GM23338 (cell line): Measurements from ENCODE around the gene UBE2I. TPM values are rescaled to one million over a fixed set of nuclear protein-coding genes. Genes with fewer than 3 reads are reported as not detected.

Experiments
- ATAC-seq: fragments of 200-7000 bp; cut with Tn5 transposase; 3 replicates; pipeline ENCODE4 v1.9.1; 2020
- DNase-seq: peaks from one replicate; pipeline ENCODE4 v3.0.0-alpha.2; 2015; ENCODE audit warnings: low spot score
- H2AFZ ChIP-seq: fragments of 200-600 bp; sonication (generic); 2 replicates; pipeline ENCODE4 v1.8.0; 2016; ENCODE audit warnings: antibody characterized with exemption, mild to moderate bottlenecking, moderate library complexity
- H3F3A ChIP-seq: fragments of 200-600 bp; sonication (generic); replicated peaks from 2 replicates; pipeline ENCODE4 v1.8.0; 2017; ENCODE audit warnings: antibody characterized with exemption, mixed run types, low read depth
- H3K27ac ChIP-seq: fragments of 200-600 bp; sonication (generic); 2 replicates; pipeline ENCODE4 v1.6.1; 2016; ENCODE audit warnings: low read depth
- H3K27me3 ChIP-seq: fragments of 200-600 bp; sonication (generic); 2 replicates; pipeline ENCODE4 v1.8.0; 2016; ENCODE audit warnings: mild to moderate bottlenecking, mixed run types, moderate library complexity; ENCODE audit not compliant: insufficient read depth
- H3K36me3 ChIP-seq: fragments of 200-600 bp; sonication (generic); 2 replicates; pipeline ENCODE4 v1.8.0; 2016; ENCODE audit warnings: mild to moderate bottlenecking; ENCODE audit not compliant: insufficient read depth
- H3K4me1 ChIP-seq: fragments of 200-600 bp; sonication (generic); 2 replicates; pipeline ENCODE4 v1.8.0; 2016; ENCODE audit warnings: mild to moderate bottlenecking, moderate library complexity; ENCODE audit not compliant: insufficient read depth
- H3K4me2 ChIP-seq: fragments of 200-600 bp; sonication (generic); 2 replicates; pipeline ENCODE4 v1.7.1; 2017; ENCODE audit warnings: mixed run types
- H3K4me3 ChIP-seq: fragments of 200-600 bp; sonication (generic); 2 replicates; pipeline ENCODE4 v1.6.1; 2016; ENCODE audit warnings: mixed run types
- H3K79me2 ChIP-seq: fragments of 200-600 bp; sonication (generic); replicated peaks from 2 replicates; pipeline ENCODE4 v1.8.0; 2017; ENCODE audit warnings: mild to moderate bottlenecking; ENCODE audit not compliant: insufficient read depth
- H3K9me2 ChIP-seq: fragments of 200-600 bp; sonication (generic); 2 replicates; pipeline ENCODE4 v1.8.0; 2017; ENCODE audit not compliant: insufficient read depth
- H4K20me1 ChIP-seq: fragments of 200-600 bp; sonication (generic); replicated peaks from 2 replicates; pipeline ENCODE4 v1.8.0; 2017; ENCODE audit warnings: mild to moderate bottlenecking; ENCODE audit not compliant: insufficient read depth
- H3K27ac Mint-ChIP-seq: 2 replicates; pipeline ENCODE4 v1.8.0; 2020; ENCODE audit warnings: inconsistent platforms, mild to moderate bottlenecking, moderate library complexity, mixed read lengths
- H3K27me3 Mint-ChIP-seq: 3 replicates; pipeline ENCODE4 v1.8.0; 2022; ENCODE audit warnings: low read depth, mild to moderate bottlenecking, moderate library complexity, mixed read lengths, inconsistent platforms; ENCODE audit not compliant: insufficient read depth, poor library complexity
- H3K36me3 Mint-ChIP-seq: 3 replicates; pipeline ENCODE4 v1.8.0; 2021; ENCODE audit warnings: low read depth, mild to moderate bottlenecking, inconsistent platforms, moderate library complexity, mixed read lengths
- H3K4me1 Mint-ChIP-seq: 3 replicates; pipeline ENCODE4 v1.8.0; 2020; ENCODE audit warnings: mild to moderate bottlenecking, inconsistent platforms, mixed read lengths
- H3K4me3 Mint-ChIP-seq: 3 replicates; pipeline ENCODE4 v1.8.0; 2021; ENCODE audit warnings: moderate library complexity, mild to moderate bottlenecking, inconsistent platforms, mixed read lengths
- H3K9me3 Mint-ChIP-seq: 3 replicates; pipeline ENCODE4 v1.8.0; 2020; ENCODE audit warnings: moderate library complexity, mild to moderate bottlenecking, inconsistent platforms, mixed read lengths
- CREB1 ChIP-seq: fragments of 250-450 bp; sonication (Bioruptor Pico); IDR thresholded peaks from 2 replicates; pipeline ENCODE4 v1.5.0; 2020; ENCODE audit warnings: low read depth, mild to moderate bottlenecking, moderate library complexity
- CTCF ChIP-seq, 2 experiments: fragments of 200-600 bp in 1 of 2; sonication (generic) in 1 of 2; conservative IDR thresholded peaks; 2 replicates each; pipeline versions ENCODE4 v1.5.1 to v1.6.1; 2016 to 2017; ENCODE audit warnings: antibody characterized with exemption in 2 of 2, low read depth in 2 of 2, mild to moderate bottlenecking in 2 of 2, moderate library complexity in 1 of 2
- EZH2 ChIP-seq: fragments of 200-600 bp; sonication (generic); IDR thresholded peaks from one replicate; pipeline ENCODE4 v1.8.0; 2017; ENCODE audit warnings: antibody characterized with exemption, mild to moderate bottlenecking, low read depth; ENCODE audit not compliant: unreplicated experiment
- EZH2phosphoT487 ChIP-seq: fragments of 200-600 bp; sonication (generic); IDR thresholded peaks from one replicate; pipeline ENCODE4 v1.8.1; 2018; ENCODE audit warnings: antibody characterized with exemption; ENCODE audit not compliant: unreplicated experiment
- JUNB ChIP-seq: IDR thresholded peaks from one replicate; pipeline ENCODE4 v1.6.1; 2016; ENCODE audit warnings: antibody characterized with exemption; ENCODE audit not compliant: unreplicated experiment
- NANOG ChIP-seq: IDR thresholded peaks from 2 replicates; pipeline ENCODE4 v1.6.1; 2016; ENCODE audit warnings: antibody characterized with exemption, borderline replicate concordance
- STAT1 ChIP-seq: IDR thresholded peaks from one replicate; pipeline ENCODE4 v1.6.1; 2016; ENCODE audit warnings: antibody characterized with exemption; ENCODE audit not compliant: unreplicated experiment
- polyA plus RNA-seq: library from polyadenylated mRNA; unstranded; fragments of >200 nt; fragmentation: Nextera tagmentation; extraction: Ambion mirVana; gene quantifications from 2 replicates; pipeline ENCODE4 v1.2.1, GENCODE V29; 2016
- total RNA-seq: library from RNA; depleted of rRNA; stranded (reverse); fragments of >200 nt; shearing (Covaris generic); gene quantifications from 2 replicates; pipeline ENCODE4 v1.2.3, GENCODE V29; 2014
- TF ChIP-seq, protein P1 (sequence below): IDR thresholded peaks from one replicate; pipeline ENCODE4 v1.6.1; 2018; ENCODE audit warnings: antibody characterized with exemption; ENCODE audit not compliant: unreplicated experiment

The UBE2I gene
- total and polyA plus RNA-seq, 2 experiments from 2014 or later: 116 to 220 TPM

- TF ChIP-seq JUNB: no peak
- no peak for TF ChIP-seq EZH2
- no peak for TF ChIP-seq CTCF (conservative IDR thresholded peaks at IDR 0.05; ENCODE audit: low read depth in 2 of 2)
- TF ChIP-seq CREB1 (CRISPR knock-in tag): no peak
Measured at GRCh38 chr16:1260101-1260680, 49.2 kb upstream of the UBE2I start (continued).

DNA sequence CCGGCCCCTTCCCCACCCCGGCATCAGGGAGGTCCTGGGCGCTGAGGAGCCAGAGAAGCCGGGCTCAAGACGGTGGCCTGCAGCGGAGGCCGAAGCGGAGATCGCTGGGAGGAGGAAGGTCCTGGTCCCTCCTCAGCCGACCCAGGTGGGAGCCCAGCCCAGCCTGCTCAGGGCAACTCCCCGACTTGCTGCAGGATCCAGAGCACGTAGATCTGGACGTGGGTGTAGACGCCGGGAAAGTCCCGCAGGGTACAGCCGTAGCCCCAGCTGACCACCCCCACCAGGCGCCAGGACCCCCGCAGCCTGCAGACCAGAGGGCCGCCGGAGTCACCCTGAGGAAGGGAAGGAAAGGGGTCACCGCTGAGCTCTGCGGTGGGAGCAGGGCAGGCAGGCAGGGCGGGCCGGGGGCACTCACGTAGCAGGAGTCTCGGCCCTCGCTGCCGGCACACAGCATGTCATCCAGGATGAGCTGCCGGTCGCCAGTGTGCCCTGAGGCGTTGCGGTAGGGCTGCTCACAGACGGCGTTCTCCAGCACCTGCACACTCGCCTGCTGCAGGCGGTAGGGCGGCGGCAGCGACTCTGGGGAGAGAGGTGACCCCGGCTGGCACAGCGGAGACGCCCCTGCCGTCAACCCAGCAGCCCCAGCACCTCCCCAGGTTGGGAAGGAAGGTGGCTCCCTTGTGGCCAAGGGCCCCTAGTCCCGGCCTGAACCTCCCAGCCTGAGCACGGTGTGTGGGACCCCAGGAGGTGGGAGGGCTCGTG is 48.1 kb upstream of the UBE2I start:
- H3K9me3 Mint-ChIP-seq: peaks cover 12% of the 10 kb centered on the region
- Histone ChIP-seq H3K4me1 (no peaks in the 10 kb centered on the region), H4K20me1 (0 out of 2 replicates have a peak, but pooled peaks cover 2% of the 10 kb centered on the region), H3K4me3 (no peak overlapping the region), H3K9me2 (no peaks in the 10 kb centered on the region), H2AFZ (peak overlapping the region; percentile 47; the same call in 1 of the 2 replicates), H3F3A (no peaks in the 10 kb centered on the region), H3K27ac (no peak overlapping the region), H3K4me2 (no peak overlapping the region), H3K27me3 (no peaks in the 10 kb centered on the region), H3K79me2 (no peaks in the 10 kb centered on the region), H3K36me3 (no peaks in the 10 kb centered on the region)
- TF ChIP-seq EZH2phosphoT487: no peak
- 0 out of 4 replicates have a peak, but pooled peaks of 1 of the 2 experiments have one; percentile 1 for TF ChIP-seq CTCF (conservative IDR thresholded peaks at IDR 0.05; ENCODE audit: low read depth in 2 of 2)
- TF ChIP-seq JUNB: no peak
- no peak overlapping the region for H3K4me3 Mint-ChIP-seq
- H3K27me3 Mint-ChIP-seq: peaks cover 32% of the 10 kb centered on the region
- peaks cover 11% of the 10 kb centered on the region for H3K4me1 Mint-ChIP-seq
- H3K27ac Mint-ChIP-seq: no peak overlapping the region
- ATAC-seq: peak; percentile 63
- H3K36me3 Mint-ChIP-seq: no peaks in the 10 kb centered on the region
- peak; percentile 68 for DNase-seq

DNA sequence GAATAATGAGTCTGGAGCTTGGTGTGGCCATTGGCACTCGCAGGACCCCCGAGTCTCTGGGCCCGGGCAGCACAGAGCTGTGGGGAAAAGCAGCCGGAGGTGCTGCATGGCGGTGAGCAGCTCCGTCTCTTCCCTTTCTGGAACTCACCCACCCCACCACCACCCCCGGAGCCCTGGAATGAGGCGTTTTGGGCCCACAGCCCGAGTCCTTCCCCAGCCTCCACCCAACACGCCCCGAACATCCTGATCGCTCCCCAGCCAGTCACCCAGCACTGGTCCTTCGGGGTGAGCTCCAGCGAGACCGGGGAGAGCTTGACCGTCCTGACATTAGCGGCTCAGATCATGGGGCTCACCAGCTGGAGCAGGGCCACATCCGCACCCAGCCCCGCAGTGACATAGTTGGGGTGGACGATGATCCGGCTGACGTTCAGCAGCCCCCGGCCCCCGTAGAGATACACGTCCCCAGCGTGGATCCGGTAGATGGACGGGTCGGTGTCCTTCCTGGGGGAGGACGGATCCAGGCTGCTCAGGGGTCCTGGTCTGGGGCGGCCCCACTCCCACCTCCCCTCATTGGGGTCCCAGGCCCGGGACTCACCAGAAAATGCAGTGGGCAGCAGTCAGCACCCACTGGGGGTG is 47.1 kb upstream of the UBE2I start:
- DNase-seq (no peak), ATAC-seq (no peak)
- peaks cover 15% of the 10 kb centered on the region for H3K9me3 Mint-ChIP-seq
- peaks cover 35% of the 10 kb centered on the region for H3K27me3 Mint-ChIP-seq
- H3K4me1 Mint-ChIP-seq: peaks cover 11% of the 10 kb centered on the region
- no peaks in the 10 kb centered on the region for H3K27me3 ChIP-seq
- H3K9me2 ChIP-seq: no peaks in the 10 kb centered on the region
- 0 out of 2 replicates have a peak, but pooled peaks cover 2% of the 10 kb centered on the region for H4K20me1 ChIP-seq
- no peaks in the 10 kb centered on the region for H3F3A ChIP-seq
- no peak overlapping the region for H3K4me2 ChIP-seq
- H3K4me3 ChIP-seq: no peak overlapping the region
- no peaks in the 10 kb centered on the region for H3K36me3 ChIP-seq
- no peaks in the 10 kb centered on the region for H3K4me1 ChIP-seq
- no peaks in the 10 kb centered on the region for H3K36me3 Mint-ChIP-seq
- no peak overlapping the region for H3K27ac Mint-ChIP-seq
- peak overlapping the region; percentile 33; the same call in 1 of the 3 replicates for H3K4me3 Mint-ChIP-seq
- H3K79me2 ChIP-seq: no peaks in the 10 kb centered on the region
- H2AFZ ChIP-seq: no peak overlapping the region
- H3K27ac ChIP-seq: no peak overlapping the region
- no peak for TF ChIP-seq JUNB
- no peak for TF ChIP-seq CTCF (conservative IDR thresholded peaks at IDR 0.05; ENCODE audit: low read depth in 2 of 2)
- no peak for TF ChIP-seq CREB1 (CRISPR knock-in tag)
- TF ChIP-seq NANOG: no peak
- no peak for TF ChIP-seq EZH2phosphoT487
- TF ChIP-seq, protein P1, sequence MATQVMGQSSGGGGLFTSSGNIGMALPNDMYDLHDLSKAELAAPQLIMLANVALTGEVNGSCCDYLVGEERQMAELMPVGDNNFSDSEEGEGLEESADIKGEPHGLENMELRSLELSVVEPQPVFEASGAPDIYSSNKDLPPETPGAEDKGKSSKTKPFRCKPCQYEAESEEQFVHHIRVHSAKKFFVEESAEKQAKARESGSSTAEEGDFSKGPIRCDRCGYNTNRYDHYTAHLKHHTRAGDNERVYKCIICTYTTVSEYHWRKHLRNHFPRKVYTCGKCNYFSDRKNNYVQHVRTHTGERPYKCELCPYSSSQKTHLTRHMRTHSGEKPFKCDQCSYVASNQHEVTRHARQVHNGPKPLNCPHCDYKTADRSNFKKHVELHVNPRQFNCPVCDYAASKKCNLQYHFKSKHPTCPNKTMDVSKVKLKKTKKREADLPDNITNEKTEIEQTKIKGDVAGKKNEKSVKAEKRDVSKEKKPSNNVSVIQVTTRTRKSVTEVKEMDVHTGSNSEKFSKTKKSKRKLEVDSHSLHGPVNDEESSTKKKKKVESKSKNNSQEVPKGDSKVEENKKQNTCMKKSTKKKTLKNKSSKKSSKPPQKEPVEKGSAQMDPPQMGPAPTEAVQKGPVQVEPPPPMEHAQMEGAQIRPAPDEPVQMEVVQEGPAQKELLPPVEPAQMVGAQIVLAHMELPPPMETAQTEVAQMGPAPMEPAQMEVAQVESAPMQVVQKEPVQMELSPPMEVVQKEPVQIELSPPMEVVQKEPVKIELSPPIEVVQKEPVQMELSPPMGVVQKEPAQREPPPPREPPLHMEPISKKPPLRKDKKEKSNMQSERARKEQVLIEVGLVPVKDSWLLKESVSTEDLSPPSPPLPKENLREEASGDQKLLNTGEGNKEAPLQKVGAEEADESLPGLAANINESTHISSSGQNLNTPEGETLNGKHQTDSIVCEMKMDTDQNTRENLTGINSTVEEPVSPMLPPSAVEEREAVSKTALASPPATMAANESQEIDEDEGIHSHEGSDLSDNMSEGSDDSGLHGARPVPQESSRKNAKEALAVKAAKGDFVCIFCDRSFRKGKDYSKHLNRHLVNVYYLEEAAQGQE: no peak
- no peak for TF ChIP-seq STAT1
